ENCODE data around the gene RTN4RL2.

Gene RTN4RL2

GRCh38 chr11:57499413-57499982, 39.2 kb downstream of the RTN4RL2 start:
- peak overlapping the region in 9 of 11 experiments; percentile 19 to 58 (median 44); a peak in 13 of 22 replicates for H3K9ac ChIP-seq
- H3K27ac ChIP-seq = peak overlapping the region in 6 of 11 experiments; percentile 24 to 45 (median 34); a peak in 10 of 22 replicates
- peaks cover 13 to 25% (median 19%) of the 10 kb centered on the region in 10 experiments for H3K4me1 ChIP-seq
- H3K9me3 ChIP-seq (replicated peaks in 1 of 11) = no peaks in the 10 kb centered on the region
- no peaks in the 10 kb centered on the region for H3K27me3 ChIP-seq
- peak overlapping the region; percentile 46 to 90 (median 76) for H3K4me2 ChIP-seq
- H4K20me1 ChIP-seq = peaks cover 0 to 55% (median 27%) of the 10 kb centered on the region in 11 experiments; a peak in 14 of 22 replicates
- TF ChIP-seq Cebpa-rat (IDR thresholded peaks at IDR 0.05) = no peak
- peaks cover 37 to 95% (median 83%) of the 10 kb centered on the region in 11 experiments; a peak in 21 of 22 replicates for H3K36me3 ChIP-seq
- peak overlapping the region in 4 of 10 experiments; percentile 22 to 35 (median 32); a peak in 4 of 20 replicates for H3K4me3 ChIP-seq

DNA sequence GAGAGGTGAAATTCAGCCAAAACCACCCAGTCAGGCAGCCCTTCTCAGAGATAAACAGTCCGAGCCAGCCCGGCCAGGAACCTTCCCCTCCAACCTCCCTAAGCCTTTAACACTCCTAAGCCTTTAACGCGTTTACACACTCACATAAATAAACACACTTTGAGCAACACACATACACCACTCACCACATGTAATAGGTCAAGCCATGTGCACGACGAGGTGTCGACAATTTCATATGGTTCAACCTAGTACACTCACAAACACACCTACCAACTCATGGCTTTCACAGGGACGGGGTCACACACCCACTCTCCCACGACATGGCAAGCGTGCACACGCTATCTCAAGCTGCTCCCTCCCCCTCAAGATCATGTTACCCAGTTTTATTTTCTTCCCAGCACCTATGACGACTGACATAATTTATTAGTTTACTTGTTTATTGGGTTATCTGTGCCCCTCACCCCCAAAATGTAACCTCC, 39.7 kb downstream of the RTN4RL2 start:
- no peaks in the 10 kb centered on the region for H3K27me3 ChIP-seq
- H3K4me2 ChIP-seq = peak overlapping the region; percentile 46 to 90 (median 76)
- peak overlapping the region in 4 of 10 experiments; percentile 22 to 33 (median 30); a peak in 4 of 20 replicates for H3K4me3 ChIP-seq
- peaks cover 40 to 95% (median 84%) of the 10 kb centered on the region in 11 experiments for H3K36me3 ChIP-seq
- peak overlapping the region in 6 of 11 experiments; percentile 24 to 45 (median 34); a peak in 8 of 22 replicates for H3K27ac ChIP-seq
- H4K20me1 ChIP-seq = peaks cover 0 to 59% (median 27%) of the 10 kb centered on the region in 11 experiments; a peak in 14 of 22 replicates
- H3K9me3 ChIP-seq (replicated peaks in 1 of 11) = no peaks in the 10 kb centered on the region
- H3K4me1 ChIP-seq = peaks cover 13 to 25% (median 19%) of the 10 kb centered on the region in 10 experiments
- H3K9ac ChIP-seq = peak overlapping the region in 9 of 11 experiments; percentile 2 to 58 (median 44); a peak in 12 of 22 replicates
- TF ChIP-seq Cebpa-rat (IDR thresholded peaks at IDR 0.05) = no peak

GRCh38 chr11:57500515-57500914, 40.2 kb downstream of the RTN4RL2 start:
- Histone ChIP-seq H3K27ac (no peak overlapping the region), H3K9ac (peak overlapping the region in 4 of 11 experiments; percentile 2 to 53 (median 30); a peak in 2 of 22 replicates), H3K4me3 (no peak overlapping the region; a peak in 1 of 20 replicates), H3K9me3 (replicated peaks in 1 of 11) (no peaks in the 10 kb centered on the region), H4K20me1 (peaks cover 0 to 62% (median 27%) of the 10 kb centered on the region in 11 experiments; a peak in 14 of 22 replicates), H3K36me3 (peaks cover 38 to 95% (median 84%) of the 10 kb centered on the region in 11 experiments), H3K4me2 (peak overlapping the region in 9 of 11 experiments; percentile 46 to 81 (median 75); a peak in 18 of 22 replicates), H3K4me1 (peaks cover 13 to 25% (median 19%) of the 10 kb centered on the region in 10 experiments), H3K27me3 (no peaks in the 10 kb centered on the region)
- TF ChIP-seq Cebpa-rat (IDR thresholded peaks at IDR 0.05) = no peak

DNA sequence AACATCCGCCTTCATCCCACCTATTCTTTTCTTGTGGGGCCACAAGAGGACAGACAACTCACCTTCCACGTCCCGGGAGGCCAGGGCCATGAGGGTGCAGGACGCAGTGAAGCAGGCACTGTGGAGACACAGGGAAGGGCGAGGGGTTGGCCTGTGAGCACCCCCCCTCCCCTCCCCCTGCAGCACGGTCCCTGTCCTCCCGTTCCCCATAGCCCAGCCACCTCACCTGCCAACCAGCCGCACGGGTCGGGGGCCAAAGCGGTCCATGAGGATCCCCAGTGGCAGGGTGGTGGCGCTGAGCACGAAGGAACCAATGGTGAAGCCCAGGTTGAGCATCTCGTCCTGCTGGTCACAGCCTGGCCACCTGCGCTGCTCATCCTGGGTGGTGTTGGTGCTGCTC, 40.6 kb downstream of the RTN4RL2 start:
- no peaks in the 10 kb centered on the region for H3K9me3 ChIP-seq (replicated peaks in 1 of 11)
- 0 out of 22 replicates have a peak overlapping the region, but pooled peaks of 1 of the 11 experiments have one; percentile 2 for H3K9ac ChIP-seq
- H3K4me1 ChIP-seq = peaks cover 13 to 25% (median 19%) of the 10 kb centered on the region in 10 experiments
- no peak overlapping the region for H3K4me3 ChIP-seq
- H4K20me1 ChIP-seq = peaks cover 0 to 66% (median 32%) of the 10 kb centered on the region in 11 experiments; a peak in 14 of 22 replicates
- H3K27me3 ChIP-seq = no peaks in the 10 kb centered on the region
- H3K4me2 ChIP-seq = peak overlapping the region in 4 of 11 experiments; percentile 59 to 81 (median 76); a peak in 2 of 22 replicates
- no peak for TF ChIP-seq Cebpa-rat (IDR thresholded peaks at IDR 0.05)
- peaks cover 35 to 95% (median 84%) of the 10 kb centered on the region in 11 experiments for H3K36me3 ChIP-seq
- no peak overlapping the region for H3K27ac ChIP-seq

- TF ChIP-seq Cebpa-rat (IDR thresholded peaks at IDR 0.05) = no peak
- Histone ChIP-seq H3K9ac (no peak overlapping the region), H3K27me3 (no peaks in the 10 kb centered on the region), H3K4me3 (no peak overlapping the region), H3K27ac (no peak overlapping the region), H4K20me1 (peaks cover 0 to 72% (median 37%) of the 10 kb centered on the region in 11 experiments; a peak in 15 of 22 replicates), H3K4me2 (no peak overlapping the region), H3K4me1 (peaks cover 13 to 25% (median 19%) of the 10 kb centered on the region in 10 experiments), H3K9me3 (replicated peaks in 1 of 11) (no peaks in the 10 kb centered on the region), H3K36me3 (peaks cover 34 to 95% (median 84%) of the 10 kb centered on the region in 11 experiments)
These were observed 41.6 kb downstream of the RTN4RL2 start for GRCh38 chr11:57501953-57502352.

- H3K27me3 ChIP-seq = no peaks in the 10 kb centered on the region
- H3K4me3 ChIP-seq = no peak overlapping the region
- H3K4me2 ChIP-seq = no peak overlapping the region
- no peak overlapping the region for H3K9ac ChIP-seq
- peaks cover 0 to 74% (median 37%) of the 10 kb centered on the region in 11 experiments; a peak in 15 of 22 replicates for H4K20me1 ChIP-seq
- H3K4me1 ChIP-seq = peaks cover 13 to 25% (median 19%) of the 10 kb centered on the region in 10 experiments
- no peak for TF ChIP-seq Cebpa-rat (IDR thresholded peaks at IDR 0.05)
- H3K27ac ChIP-seq = no peak overlapping the region
- peaks cover 30 to 95% (median 84%) of the 10 kb centered on the region in 11 experiments for H3K36me3 ChIP-seq
- H3K9me3 ChIP-seq (replicated peaks in 1 of 11) = no peaks in the 10 kb centered on the region
These were observed 42.0 kb downstream of the RTN4RL2 start for GRCh38 chr11:57502376-57502775.

DNA sequence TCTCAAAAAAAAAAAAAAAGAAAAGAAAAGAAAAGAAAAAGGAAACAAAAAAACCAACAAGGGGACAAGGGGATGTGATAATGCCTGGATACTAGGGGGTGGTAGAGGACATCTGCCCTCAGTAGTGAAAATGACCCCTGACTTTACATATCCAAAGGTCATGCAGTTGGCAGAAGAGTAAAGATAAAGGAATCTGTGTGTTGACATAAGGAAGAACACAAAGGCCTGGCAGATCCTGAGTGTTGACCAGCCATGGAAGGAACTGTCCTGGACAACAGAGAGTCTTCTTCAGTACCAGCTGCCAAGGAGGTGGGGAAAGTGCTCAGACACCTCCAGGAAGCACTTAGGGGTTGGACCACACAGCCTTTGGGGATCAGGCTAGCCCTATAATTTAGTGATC, 42.5 kb downstream of the RTN4RL2 start:
- peaks cover 0 to 77% (median 37%) of the 10 kb centered on the region in 11 experiments; a peak in 15 of 22 replicates for H4K20me1 ChIP-seq
- TF ChIP-seq Cebpa-rat (IDR thresholded peaks at IDR 0.05) = no peak
- H3K9me3 ChIP-seq (replicated peaks in 1 of 11) = no peaks in the 10 kb centered on the region
- H3K4me1 ChIP-seq = peaks cover 13 to 25% (median 19%) of the 10 kb centered on the region in 10 experiments
- peaks cover 25 to 95% (median 84%) of the 10 kb centered on the region in 11 experiments; a peak in 21 of 22 replicates for H3K36me3 ChIP-seq
- H3K27me3 ChIP-seq = no peaks in the 10 kb centered on the region
- H3K9ac ChIP-seq = no peak overlapping the region
- no peak overlapping the region for H3K4me3 ChIP-seq
- H3K4me2 ChIP-seq = no peak overlapping the region
- no peak overlapping the region for H3K27ac ChIP-seq

DNA sequence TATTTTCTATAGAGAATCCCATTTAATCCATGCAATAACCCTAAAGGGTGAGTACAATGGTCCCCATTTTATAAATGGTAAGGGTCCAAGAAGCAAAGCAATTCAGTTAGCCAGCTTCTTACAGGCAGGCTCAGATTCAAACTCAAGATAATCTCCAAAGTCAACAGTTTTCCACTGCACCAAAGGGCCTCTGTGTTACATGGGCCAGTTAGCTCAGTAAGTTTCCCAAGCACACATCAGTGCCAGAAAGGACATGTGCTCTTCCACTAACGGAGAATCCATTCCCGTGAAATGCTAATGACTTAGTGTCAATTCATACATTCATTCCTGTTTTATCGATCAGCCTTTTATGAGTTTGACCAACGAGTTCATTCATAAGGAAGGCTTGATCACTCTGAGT, 44.2 kb downstream of the RTN4RL2 start:
- no peak overlapping the region for H3K27ac ChIP-seq
- H4K20me1 ChIP-seq = peaks cover 0 to 78% (median 44%) of the 10 kb centered on the region in 11 experiments; a peak in 15 of 22 replicates
- no peaks in the 10 kb centered on the region for H3K9me3 ChIP-seq (replicated peaks in 1 of 11)
- H3K36me3 ChIP-seq = peaks cover 18 to 90% (median 83%) of the 10 kb centered on the region in 11 experiments; a peak in 21 of 22 replicates
- H3K4me3 ChIP-seq = no peak overlapping the region
- no peak overlapping the region for H3K9ac ChIP-seq
- H3K4me1 ChIP-seq = peaks cover 8 to 29% (median 21%) of the 10 kb centered on the region in 10 experiments
- H3K4me2 ChIP-seq = no peak overlapping the region
- H3K27me3 ChIP-seq = no peaks in the 10 kb centered on the region
- TF ChIP-seq Cebpa-rat (IDR thresholded peaks at IDR 0.05) = no peak

DNA sequence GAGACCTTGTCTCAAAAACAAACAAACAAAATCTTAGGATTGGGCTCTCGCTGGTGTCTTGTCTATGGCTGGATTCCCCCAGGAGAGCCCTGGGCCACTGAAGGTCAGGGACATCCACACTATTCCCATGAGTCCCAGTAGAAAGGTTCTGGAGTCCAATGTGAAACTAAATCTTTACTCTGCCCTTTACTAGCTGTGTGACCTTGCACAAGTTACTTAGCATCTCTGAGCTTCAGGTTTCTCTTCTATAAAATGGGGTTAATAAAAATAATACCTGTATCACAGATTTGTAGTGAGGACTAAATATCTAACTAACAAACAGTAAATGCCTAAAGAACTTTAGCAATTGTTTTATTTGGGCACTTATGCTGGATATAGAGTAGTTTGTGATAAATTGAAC, 46.2 kb downstream of the RTN4RL2 start:
- peaks cover 0 to 22% (median 9%) of the 10 kb centered on the region in 10 experiments; a peak in 11 of 20 replicates for H3K4me1 ChIP-seq
- H3K9ac ChIP-seq = no peak overlapping the region
- no peak for TF ChIP-seq Cebpa-rat (IDR thresholded peaks at IDR 0.05)
- H3K9me3 ChIP-seq (replicated peaks in 1 of 11) = no peaks in the 10 kb centered on the region
- H3K4me2 ChIP-seq = no peak overlapping the region
- H3K27ac ChIP-seq = no peak overlapping the region
- H3K27me3 ChIP-seq = no peaks in the 10 kb centered on the region
- H3K36me3 ChIP-seq = peaks cover 18 to 91% (median 81%) of the 10 kb centered on the region in 11 experiments; a peak in 21 of 22 replicates
- H3K4me3 ChIP-seq = no peak overlapping the region
- peaks cover 0 to 69% (median 43%) of the 10 kb centered on the region in 11 experiments; a peak in 15 of 22 replicates for H4K20me1 ChIP-seq

Measured in BLaER1 treated with 17β-estradiol and CSF1 and Interleukin-3, amounts not matched to agents 10 nM and 100 nM (cell line).